GM21717 (cell line): ENCODE measurements around the gene PSMD1.
"Not testable (repeated sequence)": the region's sequence is repeated elsewhere in the genome, so short reads cannot be mapped to it uniquely, and the experiment has no call there.

Experiments
- ATAC-seq: cut with Tn5 transposase; IDR thresholded peaks from one replicate; pipeline ENCODE4 v1.9.1; 2021; ENCODE audit warnings: mild to moderate bottlenecking, moderate library complexity; ENCODE audit not compliant: unreplicated experiment

PSMD1 gene

DNA sequence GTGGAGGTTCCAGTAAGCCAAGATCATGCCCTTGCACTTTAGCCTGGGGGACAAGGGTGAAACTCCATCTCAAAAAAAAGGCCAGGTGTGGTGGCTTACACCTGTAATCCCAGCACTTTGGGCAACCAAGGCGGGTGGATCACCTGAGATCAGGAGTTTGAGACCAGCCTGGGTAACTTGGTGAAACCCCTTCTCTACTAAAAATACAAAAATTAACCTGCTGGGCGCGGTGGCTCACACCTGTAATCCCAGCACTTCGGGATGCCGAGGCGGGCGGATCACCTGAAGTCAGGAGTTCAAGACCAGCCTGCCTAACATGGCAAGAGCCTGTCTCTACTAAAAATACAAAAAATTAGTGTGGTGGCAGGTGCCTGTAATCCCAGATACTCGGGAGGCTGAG lies 84.1 kb downstream of the PSMD1 start:
- not testable (repeated sequence) for ATAC-seq

DNA sequence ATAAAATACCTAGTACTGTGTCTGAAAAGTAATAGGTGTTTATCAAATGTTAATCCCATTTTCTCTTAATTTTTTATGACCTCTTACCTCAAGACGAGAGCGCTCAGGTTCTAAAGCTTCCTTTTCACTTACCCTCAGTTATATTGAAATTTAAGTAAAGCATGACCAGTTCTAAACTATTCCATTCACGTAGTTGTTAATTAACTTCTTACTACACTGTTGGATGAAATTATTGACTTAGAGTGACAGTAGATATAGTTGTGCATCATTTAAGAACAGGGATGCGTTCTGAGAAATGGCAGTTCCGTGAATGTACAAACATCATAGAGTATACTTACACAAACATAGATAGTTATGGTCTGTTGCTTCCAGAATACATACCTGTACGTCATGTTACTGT lies 88.2 kb downstream of the PSMD1 start:
- no peak for ATAC-seq

GRCh38 chr2:231146665-231147064 lies 90.0 kb downstream of the PSMD1 start:
- no peak for ATAC-seq

- no peak for ATAC-seq
Measured at GRCh38 chr2:231152800-231153557, 96.3 kb downstream of the PSMD1 start.

GRCh38 chr2:231159306-231159705 lies 102.6 kb downstream of the PSMD1 start:
- ATAC-seq, result no peak

DNA sequence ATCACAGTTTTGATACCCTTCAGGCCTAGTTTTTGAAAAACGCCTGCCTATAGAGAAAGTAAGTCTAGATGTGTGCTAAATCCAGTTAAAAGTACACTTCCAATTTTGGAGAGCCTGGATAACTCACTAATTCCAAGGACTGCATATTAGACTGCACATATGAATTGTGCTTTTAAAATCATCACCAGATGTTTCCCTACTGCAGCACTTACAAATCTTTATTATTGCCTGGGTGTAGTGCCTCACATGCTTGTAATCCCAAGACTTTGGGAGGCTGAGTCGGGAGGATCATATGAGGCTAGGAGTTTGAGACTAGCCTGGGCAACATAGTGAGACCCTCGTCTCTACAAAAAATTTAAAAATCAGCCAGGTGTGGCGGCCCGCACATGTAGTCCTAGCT lies 104.0 kb downstream of the PSMD1 start:
- ATAC-seq, result no peak

GRCh38 chr2:231161252-231161839 lies 104.7 kb downstream of the PSMD1 start:
- ATAC-seq, result no peak

- ATAC-seq, result no peak
Measured at GRCh38 chr2:231161877-231162329, 105.2 kb downstream of the PSMD1 start.

GRCh38 chr2:231163011-231163410 lies 106.3 kb downstream of the PSMD1 start:
- no peak for ATAC-seq

DNA sequence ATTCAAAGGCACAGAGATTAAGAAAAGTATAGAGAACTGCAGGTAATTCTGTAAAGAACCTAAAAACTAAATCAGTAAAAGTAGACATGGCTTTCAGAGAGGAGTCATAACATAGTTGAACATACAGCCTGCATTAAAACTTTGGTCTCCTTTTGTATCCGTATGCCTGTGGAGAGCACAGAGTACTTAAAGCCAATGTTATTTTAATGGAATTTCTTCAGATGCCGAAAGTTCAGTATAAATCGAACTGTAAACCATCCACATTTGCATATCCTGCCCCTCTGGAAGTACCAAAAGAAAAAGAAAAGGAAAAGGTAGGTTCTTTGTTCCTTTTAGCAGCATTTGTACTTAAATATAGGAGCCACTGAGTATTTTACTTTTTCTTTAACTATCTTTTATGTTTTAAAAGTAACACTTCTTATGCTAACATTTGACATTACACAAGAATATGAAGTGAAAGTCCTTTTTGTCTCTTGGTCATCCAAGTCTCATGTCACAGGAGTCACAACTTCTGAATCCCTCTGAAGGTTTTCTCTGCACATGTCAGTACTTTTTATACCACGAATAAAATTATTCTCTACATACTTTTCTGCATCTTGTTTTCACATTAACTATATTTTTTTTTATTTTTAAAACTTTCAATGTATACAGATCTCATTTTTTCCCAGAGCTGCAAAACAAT lies 106.9 kb downstream of the PSMD1 start:
- ATAC-seq, result no peak

GRCh38 chr2:231167745-231168459 lies 111.2 kb downstream of the PSMD1 start:
- no peak for ATAC-seq

DNA sequence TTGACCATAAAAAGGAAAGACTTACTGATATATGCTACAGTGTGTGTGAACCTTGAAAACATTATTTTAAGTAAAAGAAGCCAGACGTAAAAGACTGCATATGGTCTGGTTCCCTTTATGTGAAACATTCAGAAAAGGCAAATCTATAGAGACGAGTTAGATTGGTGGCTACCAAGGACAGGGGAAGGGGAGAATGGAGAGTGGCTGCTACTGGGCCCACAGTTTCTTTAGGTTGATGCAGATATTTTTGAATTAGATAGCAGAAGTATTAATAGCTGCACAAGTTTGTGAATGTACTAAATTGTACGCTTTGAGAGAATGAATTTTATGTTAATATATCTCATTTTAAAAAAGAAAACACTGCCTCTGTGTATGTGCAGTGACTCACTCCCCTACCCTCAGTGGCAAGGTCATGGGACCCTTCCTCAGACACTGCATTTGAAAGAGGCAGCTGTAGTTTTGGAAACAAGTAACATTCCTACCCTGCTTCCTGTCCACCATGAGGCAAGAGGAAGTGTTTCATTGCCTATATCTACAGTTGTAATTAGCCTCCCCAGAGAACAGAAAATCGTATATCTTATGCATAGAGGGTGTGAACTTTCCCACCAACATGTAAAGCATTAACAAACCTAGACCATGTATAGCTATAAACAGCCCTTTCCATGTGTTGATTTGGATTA lies 111.9 kb downstream of the PSMD1 start:
- no peak for ATAC-seq

GRCh38 chr2:231169488-231169887 lies 112.8 kb downstream of the PSMD1 start:
- ATAC-seq, result no peak

DNA sequence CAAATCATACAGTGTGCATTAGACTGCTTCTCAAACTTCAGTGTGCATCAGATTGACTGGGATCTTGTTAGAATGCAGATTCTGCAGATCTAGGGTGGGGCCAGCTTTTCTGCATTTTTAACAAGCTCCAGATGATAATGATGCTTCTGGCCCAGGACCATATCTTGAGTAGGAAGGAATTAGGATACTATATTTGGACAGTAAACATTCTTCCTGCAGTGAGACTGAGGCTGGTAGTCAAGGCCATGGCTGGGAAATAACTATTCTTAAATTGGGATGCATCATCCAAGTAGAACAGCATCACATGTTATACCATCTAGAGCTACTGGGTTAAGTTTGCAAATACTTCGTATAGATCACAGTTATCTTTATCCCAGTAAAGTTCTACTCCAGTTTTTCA lies 113.4 kb downstream of the PSMD1 start:
- no peak for ATAC-seq

DNA sequence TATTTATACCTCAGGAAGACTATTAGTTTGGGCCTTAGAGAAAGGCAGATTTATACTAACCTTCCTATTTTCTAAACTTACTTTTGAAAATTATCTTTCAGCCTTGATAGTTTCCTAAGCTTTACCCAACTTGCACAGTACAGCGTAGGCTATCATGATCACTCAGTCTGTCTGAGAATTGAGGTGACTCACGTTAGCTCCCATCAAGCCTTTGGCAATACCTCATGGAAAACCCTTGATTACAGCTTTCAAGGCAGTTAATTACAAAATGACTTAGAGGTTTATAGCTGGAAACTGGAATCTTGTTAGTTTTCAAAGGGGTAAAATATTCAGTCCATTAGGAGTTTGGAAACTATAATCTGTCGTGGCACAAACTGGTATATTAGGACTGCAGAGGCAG lies 115.4 kb downstream of the PSMD1 start:
- ATAC-seq, result no peak

DNA sequence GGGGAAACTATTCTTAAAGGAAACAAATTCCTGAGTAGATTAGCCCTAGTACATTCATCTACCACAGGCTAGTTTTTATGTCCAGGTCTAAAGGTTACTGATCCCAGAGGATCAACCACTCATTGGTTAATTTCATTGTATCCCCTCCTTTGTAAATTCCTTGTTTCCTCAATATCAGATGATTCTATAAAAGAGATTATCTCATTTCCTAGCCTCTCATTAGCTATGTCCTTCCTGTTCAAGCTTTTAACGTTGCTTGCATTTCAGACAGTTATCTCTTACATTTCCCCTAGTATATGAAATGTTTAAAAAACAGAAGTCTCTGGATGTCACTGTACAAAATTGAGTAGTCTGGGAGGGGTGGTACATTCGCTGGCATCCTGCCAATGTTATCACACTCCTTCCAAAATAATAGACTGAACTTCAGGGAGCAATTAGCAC lies 117.6 kb downstream of the PSMD1 start:
- ATAC-seq, result no peak

DNA sequence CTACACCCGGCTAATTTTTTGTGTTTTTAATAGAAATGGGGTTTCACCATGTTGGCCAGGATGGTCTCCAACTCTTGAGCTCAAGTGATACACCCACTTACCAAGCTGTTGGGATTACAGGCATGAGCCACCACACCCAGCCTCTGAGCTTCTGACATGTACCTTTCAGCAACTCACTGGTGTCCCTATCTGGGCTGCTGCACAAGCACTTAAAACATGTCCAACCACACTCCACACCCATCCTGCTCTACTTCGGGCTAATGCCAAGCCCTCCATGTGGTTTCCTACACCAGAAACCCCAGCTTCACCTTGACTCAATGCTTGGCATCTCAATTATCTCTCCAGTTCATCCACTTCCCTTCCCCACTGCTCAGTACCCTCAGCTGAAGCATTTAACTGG lies 119.4 kb downstream of the PSMD1 start:
- ATAC-seq, result no peak

DNA sequence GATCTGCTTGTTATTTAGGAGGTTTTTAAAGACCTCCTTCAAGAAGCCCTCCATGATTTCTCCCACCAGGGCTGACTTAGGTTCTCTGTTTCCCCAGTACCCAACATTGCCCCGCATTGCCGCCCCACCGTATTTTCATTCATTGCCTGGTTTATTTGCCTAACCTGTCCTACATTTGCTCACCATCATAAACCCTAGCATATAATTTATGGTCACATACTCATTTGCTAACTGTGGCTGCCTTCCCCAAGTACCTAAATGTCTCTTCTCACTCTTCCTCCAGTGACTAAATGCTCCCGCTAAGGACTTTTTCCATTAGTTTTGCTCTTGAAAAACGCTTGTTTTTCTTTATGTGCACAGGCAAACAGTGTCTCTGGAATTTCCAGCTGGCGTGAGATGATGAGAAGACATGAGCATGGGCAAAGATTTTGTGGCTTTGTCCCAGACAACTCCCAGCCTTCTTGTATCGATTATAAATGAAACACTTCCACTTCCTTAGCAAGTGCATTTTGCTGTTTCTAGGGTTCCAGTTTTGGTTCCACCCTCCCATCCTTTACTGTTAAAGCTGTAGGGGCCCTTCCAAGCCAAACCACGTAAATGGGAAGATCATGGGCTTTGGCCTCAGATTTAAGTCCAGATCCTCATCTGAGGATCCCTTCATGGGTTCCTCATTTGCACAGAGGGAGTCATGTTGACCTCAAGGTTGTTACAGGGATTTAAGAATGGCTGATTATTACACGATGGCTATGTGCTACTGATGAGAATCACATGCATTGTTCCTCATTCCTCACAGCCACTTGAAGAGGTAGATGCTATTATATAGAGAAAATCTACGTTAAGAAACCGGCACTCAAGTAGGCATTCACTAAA lies 120.7 kb downstream of the PSMD1 start:
- no peak for ATAC-seq

- not testable (repeated sequence) for ATAC-seq
Measured at GRCh38 chr2:231178805-231179204, 122.1 kb downstream of the PSMD1 start.
